ENCODE data around the gene AMIGO1.

GRCh38 chr1:109487261-109487660, 22.3 kb downstream of the AMIGO1 start:
- TF ChIP-seq CTCF (IDR thresholded peaks at IDR 0.05) (no peak), POLR2A (IDR thresholded peaks at IDR 0.05) (no peak)

All from body of pancreas (tissue), 4 donors.